HFF-Myc (cell line): ENCODE data around the gene INF2.

ENCODE experiments used
- DNase-seq: peaks from one replicate; pipeline ENCODE4 v3.0.0-alpha.2; 2011; ENCODE audit warnings: low read depth; ENCODE audit errors: extremely low read depth
- H3K4me3 ChIP-seq: replicated peaks from 2 replicates; pipeline ENCODE4 v1.5.1; 2011; ENCODE audit warnings: low read depth, mild to moderate bottlenecking, control low read depth, low read length
- CTCF ChIP-seq: IDR thresholded peaks from 2 replicates; pipeline ENCODE4 v1.5.1; 2012; ENCODE audit warnings: mild to moderate bottlenecking, low read depth, low read length, control low read depth; ENCODE audit errors: missing control alignments

INF2 gene

GRCh38 chr14:104700747-104701217, 11.4 kb downstream of the INF2 start:
- no peak overlapping the region for H3K4me3 ChIP-seq
- no peak for TF ChIP-seq CTCF
- DNase-seq, result no peak

- TF ChIP-seq CTCF, result no peak
- no peak for DNase-seq
- no peak overlapping the region for H3K4me3 ChIP-seq
Observed at GRCh38 chr14:104701383-104702076, 12.1 kb downstream of the INF2 start.

GRCh38 chr14:104702106-104702505, 12.7 kb downstream of the INF2 start:
- DNase-seq, result no peak
- TF ChIP-seq CTCF, result no peak
- no peak overlapping the region for H3K4me3 ChIP-seq

GRCh38 chr14:104702673-104703072, 13.3 kb downstream of the INF2 start:
- no peak for TF ChIP-seq CTCF
- H3K4me3 ChIP-seq, result no peak overlapping the region
- no peak for DNase-seq

- no peak for DNase-seq
- no peak overlapping the region for H3K4me3 ChIP-seq
- TF ChIP-seq CTCF, result no peak
Observed at GRCh38 chr14:104703269-104703668, 13.9 kb downstream of the INF2 start.

GRCh38 chr14:104704252-104704651, 14.8 kb downstream of the INF2 start:
- H3K4me3 ChIP-seq, result no peak overlapping the region
- no peak for DNase-seq
- TF ChIP-seq CTCF, result no peak
